Kidney epithelial cell (primary cell): ENCODE data around the gene NUSAP1. TPM values are rescaled to one million over a fixed set of nuclear protein-coding genes. Genes with fewer than 3 reads are reported as not detected.
"Not testable (repeated sequence)": the region's sequence is repeated elsewhere in the genome, so short reads cannot be mapped to it uniquely, and the experiment has no call there.

ENCODE experiments used
- DNase-seq: peaks from one replicate; pipeline ENCODE4 v3.0.0-alpha.2; 2010; ENCODE audit warnings: low read depth
- H3K27me3 ChIP-seq: 2 replicates; pipeline ENCODE4 v1.6.0; 2011; ENCODE audit warnings: low read length; ENCODE audit not compliant: control insufficient read depth, insufficient read depth
- H3K36me3 ChIP-seq: 2 replicates; pipeline ENCODE4 v1.5.1; 2011; ENCODE audit warnings: low read length; ENCODE audit not compliant: control insufficient read depth, insufficient read depth
- H3K4me3 ChIP-seq: 2 replicates; pipeline ENCODE4 v1.5.1; 2011; ENCODE audit warnings: low read depth, mild to moderate bottlenecking, control low read depth, low read length
- total RNA-seq: library from RNA; depleted of rRNA; stranded (reverse); fragments of >200 nt; gene quantifications from 2 replicates; pipeline ENCODE4 v1.2.3, GENCODE V29; 2015
- TF ChIP-seq, protein P1 (sequence below): IDR thresholded peaks from 2 replicates; pipeline ENCODE4 v1.5.1; 2011; ENCODE audit warnings: mild to moderate bottlenecking, moderate library complexity, low read length, control low read depth, inconsistent platforms; ENCODE audit not compliant: insufficient read depth, poor library complexity, severe bottlenecking

NUSAP1 gene
- total RNA-seq: 15.1 and 21.3 TPM in 2 replicates

DNA sequence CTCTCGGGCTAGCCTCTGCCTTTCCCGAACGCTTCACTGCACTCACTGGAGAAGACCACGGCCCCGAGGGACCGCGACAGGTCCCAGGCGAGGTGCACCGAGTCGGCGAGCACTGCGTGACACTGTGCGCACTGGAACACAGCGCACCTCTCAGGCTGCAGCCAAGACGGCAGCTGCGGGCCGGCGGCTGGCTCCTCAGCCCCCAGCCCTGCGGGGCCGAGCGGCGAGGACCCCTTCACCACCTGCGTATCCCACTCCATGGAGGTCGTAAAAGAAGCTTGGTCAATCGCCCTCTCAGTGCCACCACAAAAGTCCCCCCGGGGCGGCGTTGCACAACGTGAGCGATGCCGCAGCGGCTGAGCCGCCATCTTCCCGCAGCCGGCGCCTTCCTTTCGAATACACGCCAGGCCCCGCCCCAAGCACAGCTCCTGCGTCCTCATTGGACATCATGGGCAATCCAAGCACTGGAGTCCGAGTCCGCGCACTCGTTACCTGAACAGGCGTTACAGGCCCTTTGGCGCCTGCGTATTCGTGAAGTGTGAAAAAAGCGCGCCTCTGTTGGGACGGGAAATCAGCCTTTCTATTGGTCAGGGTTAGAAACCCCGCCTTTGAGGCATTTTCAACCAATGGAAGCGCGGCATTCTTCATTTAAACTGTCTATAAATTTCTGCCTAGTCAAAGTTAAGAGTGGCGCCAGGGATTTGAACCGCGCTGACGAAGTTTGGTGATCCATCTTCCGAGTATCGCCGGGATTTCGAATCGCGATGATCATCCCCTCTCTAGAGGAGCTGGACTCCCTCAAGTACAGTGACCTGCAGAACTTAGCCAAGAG is at the start of gene NUSAP1, which contains the start of gene OIP5:
Gene NUSAP1, plus strand, starts transcription at position 688 of the 832 bp plus-strand sequence. Its CDS starts 77 bp downstream, at position 765.
Gene OIP5, minus strand, starts transcription at position 398 of the 832 bp plus-strand sequence. Its CDS starts 30 bp downstream, at position 368.
- peak within 1 kb of the TSS; percentile 90 for H3K4me3 ChIP-seq
- no peaks in the 10 kb centered on the region for H3K27me3 ChIP-seq
- TF ChIP-seq, protein P1, sequence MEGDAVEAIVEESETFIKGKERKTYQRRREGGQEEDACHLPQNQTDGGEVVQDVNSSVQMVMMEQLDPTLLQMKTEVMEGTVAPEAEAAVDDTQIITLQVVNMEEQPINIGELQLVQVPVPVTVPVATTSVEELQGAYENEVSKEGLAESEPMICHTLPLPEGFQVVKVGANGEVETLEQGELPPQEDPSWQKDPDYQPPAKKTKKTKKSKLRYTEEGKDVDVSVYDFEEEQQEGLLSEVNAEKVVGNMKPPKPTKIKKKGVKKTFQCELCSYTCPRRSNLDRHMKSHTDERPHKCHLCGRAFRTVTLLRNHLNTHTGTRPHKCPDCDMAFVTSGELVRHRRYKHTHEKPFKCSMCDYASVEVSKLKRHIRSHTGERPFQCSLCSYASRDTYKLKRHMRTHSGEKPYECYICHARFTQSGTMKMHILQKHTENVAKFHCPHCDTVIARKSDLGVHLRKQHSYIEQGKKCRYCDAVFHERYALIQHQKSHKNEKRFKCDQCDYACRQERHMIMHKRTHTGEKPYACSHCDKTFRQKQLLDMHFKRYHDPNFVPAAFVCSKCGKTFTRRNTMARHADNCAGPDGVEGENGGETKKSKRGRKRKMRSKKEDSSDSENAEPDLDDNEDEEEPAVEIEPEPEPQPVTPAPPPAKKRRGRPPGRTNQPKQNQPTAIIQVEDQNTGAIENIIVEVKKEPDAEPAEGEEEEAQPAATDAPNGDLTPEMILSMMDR: no peak
- peak; percentile 97 for DNase-seq
- no peaks in the 10 kb centered on the region for H3K36me3 ChIP-seq

DNA sequence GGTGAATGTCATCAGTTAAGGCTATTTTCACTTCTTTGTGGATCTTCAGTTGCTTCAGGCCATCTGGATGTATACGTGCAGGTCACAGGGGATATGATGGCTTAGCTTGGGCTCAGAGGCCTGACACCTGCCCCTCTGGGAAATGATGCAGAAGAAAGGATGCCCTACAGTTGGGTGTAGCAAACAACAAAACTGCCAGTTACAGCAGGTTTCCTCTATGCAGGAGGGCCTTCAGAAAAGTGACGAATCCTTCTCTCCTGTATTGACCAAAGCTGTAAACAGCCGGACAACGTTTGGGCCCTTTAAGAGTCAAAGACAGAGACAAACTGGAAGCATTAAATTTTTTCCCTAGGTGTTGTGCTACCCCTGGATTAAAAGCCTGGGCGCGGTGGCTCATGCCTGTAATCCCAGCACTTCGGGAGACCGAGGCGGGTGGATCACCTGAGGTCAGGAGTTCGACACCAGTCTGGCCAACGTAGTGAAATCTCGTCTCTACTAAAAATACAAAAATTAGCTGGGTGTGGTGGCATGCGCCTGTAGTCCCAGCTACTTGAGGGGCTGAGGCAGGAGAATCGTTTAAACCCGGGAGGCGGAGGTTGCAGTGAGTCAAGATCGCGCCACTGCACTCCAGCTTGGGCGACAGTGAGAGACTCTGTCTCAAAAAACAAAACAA is 49.6 kb upstream of the NUSAP1 start:
- H3K4me3 ChIP-seq: peak overlapping the region; percentile 72
- not testable (repeated sequence) for DNase-seq, H3K36me3 ChIP-seq, H3K27me3 ChIP-seq

- TF ChIP-seq, protein P1: no peak
- DNase-seq: peak; percentile 96
- H3K4me3 ChIP-seq: peak overlapping the region; percentile 72
- H3K36me3 ChIP-seq: no peaks in the 10 kb centered on the region
- H3K27me3 ChIP-seq: no peaks in the 10 kb centered on the region
Measured at GRCh38 chr15:41283653-41284426, 48.8 kb upstream of the NUSAP1 start.

GRCh38 chr15:41284427-41285177 is 48.1 kb upstream of the NUSAP1 start:
- Histone ChIP-seq H3K27me3 (no peaks in the 10 kb centered on the region), H3K4me3 (peak overlapping the region; percentile 72), H3K36me3 (no peaks in the 10 kb centered on the region)
- TF ChIP-seq, protein P1: no peak
- DNase-seq: no peak

DNA sequence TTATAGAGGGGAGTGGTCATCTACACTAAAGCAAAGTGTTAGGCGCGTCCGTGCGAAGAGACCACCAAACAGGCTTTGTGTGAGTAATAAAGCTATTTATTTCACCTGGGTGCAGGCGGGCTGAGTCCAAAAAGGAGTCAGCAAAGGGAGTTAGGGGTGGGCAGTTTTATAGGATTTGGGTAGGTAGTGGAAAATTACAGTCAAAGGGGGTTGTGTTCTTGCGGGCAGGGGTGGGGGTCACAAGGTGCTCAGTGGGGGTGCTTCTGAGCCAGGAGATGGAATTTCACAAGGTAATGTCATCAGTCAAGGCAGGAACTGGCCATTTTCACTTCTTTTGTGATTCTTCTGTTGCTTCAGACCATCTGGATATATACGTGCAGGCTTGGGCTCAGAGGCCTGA is 47.4 kb upstream of the NUSAP1 start:
- TF ChIP-seq, protein P1: no peak
- no peaks in the 10 kb centered on the region for H3K36me3 ChIP-seq
- H3K4me3 ChIP-seq: peak overlapping the region; percentile 72
- H3K27me3 ChIP-seq: no peaks in the 10 kb centered on the region
- no peak for DNase-seq
